WTC11 (cell line): ENCODE measurements around the gene ADGRA1.

ENCODE experiments used
- CREB1 ChIP-seq: sonication (generic); formaldehyde crosslinking; IDR thresholded peaks from 2 replicates; pipeline ENCODE4 v1.8.0; 2023; ENCODE audit warnings: mild to moderate bottlenecking, missing genetic modification reagents
- CTCF ChIP-seq: fragments of 200-600 bp; IDR thresholded peaks from 2 replicates; pipeline ENCODE4 v1.8.0; 2022; ENCODE audit warnings: antibody characterized with exemption
- ETV6 ChIP-seq: sonication (generic); formaldehyde crosslinking; IDR thresholded peaks from 2 replicates; pipeline ENCODE4 v1.8.1; 2022; ENCODE audit warnings: mild to moderate bottlenecking, missing genetic modification reagents
- IRF2 ChIP-seq: sonication (generic); formaldehyde crosslinking; IDR thresholded peaks from 2 replicates; pipeline ENCODE4 v1.8.0; 2022; ENCODE audit warnings: low read depth, missing genetic modification reagents, borderline replicate concordance
- JUN ChIP-seq: sonication (generic); formaldehyde crosslinking; IDR thresholded peaks from 2 replicates; pipeline ENCODE4 v1.8.0; 2023; ENCODE audit warnings: mild to moderate bottlenecking, missing genetic modification reagents
- KAT7 ChIP-seq: sonication (generic); formaldehyde crosslinking; IDR thresholded peaks from 2 replicates; pipeline ENCODE4 v1.8.1; 2023; ENCODE audit warnings: missing genetic modification reagents, mild to moderate bottlenecking, borderline replicate concordance
- MAX ChIP-seq: sonication (generic); formaldehyde crosslinking; IDR thresholded peaks from 2 replicates; pipeline ENCODE4 v1.8.0; 2022; ENCODE audit warnings: mild to moderate bottlenecking, missing genetic modification reagents
- NFYB ChIP-seq: sonication (generic); formaldehyde crosslinking; conservative IDR thresholded peaks from 2 replicates; pipeline ENCODE4 v1.8.0; 2022; ENCODE audit warnings: low read depth, missing genetic modification reagents
- TEAD4 ChIP-seq: sonication (generic); formaldehyde crosslinking; IDR thresholded peaks from 2 replicates; pipeline ENCODE4 v1.8.0; 2022; ENCODE audit warnings: mild to moderate bottlenecking, missing genetic modification reagents
- TF ChIP-seq, protein P1 (sequence below): sonication (generic); formaldehyde crosslinking; IDR thresholded peaks from 2 replicates; pipeline ENCODE4 v1.8.1; 2023; ENCODE audit warnings: mild to moderate bottlenecking, missing genetic modification reagents

- TF ChIP-seq JUN (no peak), CTCF (no peak), MAX (CRISPR knock-in tag) (no peak), NFYB (CRISPR knock-in tag) (no peak), ETV6 (CRISPR knock-in tag) (no peak), TEAD4 (CRISPR knock-in tag) (no peak), CREB1 (CRISPR knock-in tag) (no peak), IRF2 (no peak), KAT7 (CRISPR knock-in tag) (no peak)
- TF ChIP-seq, protein P1, sequence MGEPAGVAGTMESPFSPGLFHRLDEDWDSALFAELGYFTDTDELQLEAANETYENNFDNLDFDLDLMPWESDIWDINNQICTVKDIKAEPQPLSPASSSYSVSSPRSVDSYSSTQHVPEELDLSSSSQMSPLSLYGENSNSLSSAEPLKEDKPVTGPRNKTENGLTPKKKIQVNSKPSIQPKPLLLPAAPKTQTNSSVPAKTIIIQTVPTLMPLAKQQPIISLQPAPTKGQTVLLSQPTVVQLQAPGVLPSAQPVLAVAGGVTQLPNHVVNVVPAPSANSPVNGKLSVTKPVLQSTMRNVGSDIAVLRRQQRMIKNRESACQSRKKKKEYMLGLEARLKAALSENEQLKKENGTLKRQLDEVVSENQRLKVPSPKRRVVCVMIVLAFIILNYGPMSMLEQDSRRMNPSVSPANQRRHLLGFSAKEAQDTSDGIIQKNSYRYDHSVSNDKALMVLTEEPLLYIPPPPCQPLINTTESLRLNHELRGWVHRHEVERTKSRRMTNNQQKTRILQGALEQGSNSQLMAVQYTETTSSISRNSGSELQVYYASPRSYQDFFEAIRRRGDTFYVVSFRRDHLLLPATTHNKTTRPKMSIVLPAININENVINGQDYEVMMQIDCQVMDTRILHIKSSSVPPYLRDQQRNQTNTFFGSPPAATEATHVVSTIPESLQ (CRISPR knock-in tag): no peak
Observed at GRCh38 chr10:133166828-133167692, 79.3 kb downstream of the ADGRA1 start.
